Activated CD4-positive, alpha-beta T cell treated with anti-CD3 and anti-CD28 coated beads, Interleukin-2, amount 10 ng/mL, durations not matched to agents 7 days and 5 days (primary cell): ENCODE measurements around the gene YY1. TPM values are rescaled to one million over a fixed set of nuclear protein-coding genes. Genes with fewer than 3 reads are reported as not detected.

Experiments
- CTCF ChIA-PET: fragments of 350-600 bp; sonication (Branson Sonifier 250); formaldehyde crosslinking; loops from one replicate; lab custom pipeline; 2021; ENCODE audit warnings: antibody characterized with exemption; lab: Charles Lee
- POLR2A ChIA-PET: fragments of 350-600 bp; sonication (Branson Sonifier 250); formaldehyde crosslinking; loops from one replicate; lab custom pipeline; 2021; ENCODE audit warnings: antibody characterized with exemption; lab: Charles Lee
- DNase-seq: peaks from one replicate; pipeline ENCODE4 v3.0.0-alpha.2; 2020
- H3K27ac Mint-ChIP-seq: one replicate; pipeline ENCODE4 v1.8.0; 2021; ENCODE audit warnings: mild to moderate bottlenecking, moderate library complexity, mixed read lengths
- H3K27me3 Mint-ChIP-seq: one replicate; pipeline ENCODE4 v1.8.0; 2021; ENCODE audit warnings: mixed read lengths
- H3K36me3 Mint-ChIP-seq: one replicate; pipeline ENCODE4 v1.8.0; 2021; ENCODE audit warnings: low read depth, mixed read lengths
- H3K4me1 Mint-ChIP-seq: one replicate; pipeline ENCODE4 v1.8.0; 2021; ENCODE audit warnings: mixed read lengths
- H3K4me3 Mint-ChIP-seq: one replicate; pipeline ENCODE4 v1.8.0; 2021; ENCODE audit warnings: mild to moderate bottlenecking, moderate library complexity, mixed read lengths
- H3K9me3 Mint-ChIP-seq: one replicate; pipeline ENCODE4 v1.8.0; 2021; ENCODE audit warnings: mixed read lengths
- total RNA-seq, 2 experiments: library from RNA; stranded (reverse); gene quantifications; one replicate each; pipeline ENCODE4 v1.2.3, GENCODE V29; 2021

The YY1 gene
- total RNA-seq, 2 experiments from 2014 or later: 95.0 to 107 TPM

GRCh38 chr14:100297320-100298300 lies 58.7 kb downstream of the YY1 start:
- Mint-ChIP-seq H3K4me1 (no peaks in the 10 kb centered on the region), H3K27ac (no peak overlapping the region)
- DNase-seq: no peak

GRCh38 chr14:100298551-100299237 lies 59.8 kb downstream of the YY1 start:
- DNase-seq: no peak
- ChIA-PET POLR2A (no interaction called here), CTCF (interaction anchor here (10.5 kb wide), 1 partner anchor 14 kb away, joined by 64 read pairs; no protein-coding TSS in a partner anchor)
- no peaks in the 10 kb centered on the region for H3K4me1 Mint-ChIP-seq
- no peaks in the 10 kb centered on the region for H3K27me3 Mint-ChIP-seq
- no peak overlapping the region for H3K4me3 Mint-ChIP-seq
- H3K27ac Mint-ChIP-seq: no peak overlapping the region
- no peaks in the 10 kb centered on the region for H3K9me3 Mint-ChIP-seq
- H3K36me3 Mint-ChIP-seq: no peaks in the 10 kb centered on the region

More at GRCh38 chr14:100297320-100298300, 58.7 kb downstream of the YY1 start:
- POLR2A ChIA-PET: no interaction called here
- Mint-ChIP-seq H3K36me3 (no peaks in the 10 kb centered on the region), H3K9me3 (no peaks in the 10 kb centered on the region), H3K4me3 (no peak overlapping the region), H3K27me3 (no peaks in the 10 kb centered on the region)
- CTCF ChIA-PET: interaction anchor here (1.5 to 10.5 kb wide), 2 partner anchors 12 to 13 kb away, joined by 3 to 64 read pairs; no protein-coding TSS in a partner anchor

DNA sequence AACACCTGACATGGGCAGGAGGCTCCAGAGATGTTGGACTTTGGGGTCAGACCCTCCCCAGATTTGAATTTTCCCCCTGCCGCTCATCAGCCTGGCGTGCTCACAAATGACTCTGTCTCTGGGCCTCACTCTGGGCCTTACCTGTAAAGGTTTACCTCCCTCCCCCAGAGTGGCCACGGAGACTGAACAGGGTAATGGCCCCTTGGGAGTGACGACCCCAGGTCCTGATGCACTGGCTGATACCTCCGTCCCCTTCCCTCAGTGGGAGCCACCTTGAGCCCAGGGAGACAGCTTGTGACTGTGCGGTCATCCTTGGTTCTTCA lies 60.3 kb downstream of the YY1 start:
- ChIA-PET CTCF (interaction anchor here (10.5 kb wide), 1 partner anchor 15 kb away, joined by 64 read pairs; no protein-coding TSS in a partner anchor), POLR2A (no interaction called here)
- H3K4me3 Mint-ChIP-seq: no peak overlapping the region
- no peaks in the 10 kb centered on the region for H3K9me3 Mint-ChIP-seq
- no peak for DNase-seq
- H3K27ac Mint-ChIP-seq: no peak overlapping the region
- no peaks in the 10 kb centered on the region for H3K4me1 Mint-ChIP-seq
- no peaks in the 10 kb centered on the region for H3K27me3 Mint-ChIP-seq
- H3K36me3 Mint-ChIP-seq: no peaks in the 10 kb centered on the region

DNA sequence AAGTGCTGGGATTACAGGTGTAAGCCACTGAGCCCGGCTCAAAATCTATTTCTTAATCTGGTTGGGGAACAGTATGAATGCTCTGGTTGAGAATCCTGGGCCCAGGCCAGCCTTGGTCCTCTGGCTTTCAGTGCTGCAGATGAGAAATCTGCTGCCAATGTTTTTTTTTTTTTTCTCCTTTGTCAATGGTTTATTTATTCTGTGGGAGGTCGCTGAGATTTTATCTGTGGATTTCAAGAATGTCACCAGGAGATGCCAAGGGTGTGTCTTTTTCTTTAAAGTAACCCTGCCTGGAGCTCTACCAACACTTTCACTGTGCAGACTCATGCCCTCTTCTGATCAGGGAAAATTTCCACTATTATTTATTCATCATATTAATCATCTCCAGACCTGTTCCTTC lies 63.7 kb downstream of the YY1 start:
- no peak for DNase-seq
- Mint-ChIP-seq H3K4me1 (peaks cover 14% of the 10 kb centered on the region), H3K4me3 (no peak overlapping the region), H3K27me3 (peaks cover 17% of the 10 kb centered on the region), H3K9me3 (no peaks in the 10 kb centered on the region), H3K27ac (no peak overlapping the region), H3K36me3 (peaks cover 4% of the 10 kb centered on the region)
- ChIA-PET POLR2A (no interaction called here), CTCF (interaction anchor here (0.6 to 10.5 kb wide), 5 partner anchors 8 to 18 kb away, joined by 3 to 64 read pairs (median 4); no protein-coding TSS in a partner anchor)

GRCh38 chr14:100303179-100303578 lies 64.2 kb downstream of the YY1 start:
- peaks cover 16% of the 10 kb centered on the region for H3K4me1 Mint-ChIP-seq
- CTCF ChIA-PET: interaction anchor here (0.6 to 10.5 kb wide), 7 partner anchors 8 to 74 kb away, joined by 3 to 64 read pairs (median 3); no protein-coding TSS in a partner anchor
- H3K9me3 Mint-ChIP-seq: no peaks in the 10 kb centered on the region
- DNase-seq: no peak
- POLR2A ChIA-PET: no interaction called here
- no peak overlapping the region for H3K27ac Mint-ChIP-seq
- H3K4me3 Mint-ChIP-seq: no peak overlapping the region
- H3K27me3 Mint-ChIP-seq: peaks cover 23% of the 10 kb centered on the region
- peaks cover 4% of the 10 kb centered on the region for H3K36me3 Mint-ChIP-seq

GRCh38 chr14:100303925-100304324 lies 65.0 kb downstream of the YY1 start:
- POLR2A ChIA-PET: no interaction called here
- CTCF ChIA-PET: interaction anchor here (0.7 to 1.3 kb wide), 4 partner anchors 9 to 73 kb away, joined by 3 to 4 read pairs (median 4); no protein-coding TSS in a partner anchor
- no peak for DNase-seq
- Mint-ChIP-seq H3K4me3 (no peak overlapping the region), H3K9me3 (no peaks in the 10 kb centered on the region), H3K4me1 (peaks cover 16% of the 10 kb centered on the region), H3K27ac (no peak overlapping the region), H3K27me3 (peaks cover 30% of the 10 kb centered on the region), H3K36me3 (peaks cover 4% of the 10 kb centered on the region)

- H3K27ac Mint-ChIP-seq: no peak overlapping the region
- H3K4me3 Mint-ChIP-seq: peak overlapping the region; percentile 70
- peaks cover 4% of the 10 kb centered on the region for H3K36me3 Mint-ChIP-seq
- CTCF ChIA-PET: interaction anchor here (1.0 to 1.3 kb wide), 4 partner anchors 9 to 70 kb away, joined by 3 to 4 read pairs (median 3); a partner anchor contains a TSS
- H3K27me3 Mint-ChIP-seq: peaks cover 33% of the 10 kb centered on the region
- POLR2A ChIA-PET: no interaction called here
- peaks cover 16% of the 10 kb centered on the region for H3K4me1 Mint-ChIP-seq
- no peak for DNase-seq
- H3K9me3 Mint-ChIP-seq: no peaks in the 10 kb centered on the region
These were observed 65.9 kb downstream of the YY1 start for GRCh38 chr14:100304825-100305323.

DNA sequence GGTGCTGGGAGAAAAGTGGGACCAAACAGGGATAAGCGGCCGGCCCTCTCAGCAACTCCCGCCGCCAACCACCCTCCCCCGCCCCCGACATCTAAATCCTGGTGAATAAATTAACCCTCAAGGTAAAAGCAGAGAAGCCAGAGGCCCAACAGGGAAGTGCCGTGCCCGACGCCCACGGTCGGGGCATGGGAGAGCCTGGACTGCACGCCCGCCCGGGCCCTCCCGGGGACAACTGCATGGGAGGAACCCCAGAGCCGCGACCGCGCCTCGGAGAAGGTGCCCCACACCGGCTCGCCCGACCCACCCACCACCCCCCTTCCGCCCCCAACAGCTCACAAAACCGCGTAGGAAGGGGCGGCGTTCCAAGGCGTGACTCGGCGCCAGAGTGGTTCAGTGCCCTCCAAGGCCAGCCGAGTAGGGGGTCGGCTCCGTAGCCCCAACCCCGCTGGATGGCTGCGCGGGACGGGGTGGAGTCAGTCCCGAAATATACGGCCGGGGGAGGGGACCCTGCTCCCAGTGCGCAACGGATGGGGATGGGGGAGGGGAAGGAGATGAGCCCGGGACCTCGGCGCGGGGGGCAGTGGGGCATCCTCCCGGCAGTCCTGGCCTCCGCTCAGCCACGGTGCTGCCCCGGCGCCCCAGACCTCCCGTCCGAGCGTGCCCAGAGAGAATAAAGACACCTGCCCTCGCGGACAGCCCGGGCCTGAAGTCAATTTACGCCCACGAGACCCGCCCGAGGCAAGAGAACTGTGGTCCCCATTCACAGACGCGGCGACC lies 66.6 kb downstream of the YY1 start:
- DNase-seq: peak; percentile 24
- ChIA-PET CTCF (interaction anchor here (1.0 to 1.3 kb wide), 4 partner anchors 10 to 70 kb away, joined by 3 to 4 read pairs (median 3); a partner anchor contains a TSS), POLR2A (no interaction called here)
- Mint-ChIP-seq H3K4me3 (peak overlapping the region; percentile 70), H3K27ac (no peak overlapping the region), H3K27me3 (peaks cover 33% of the 10 kb centered on the region), H3K9me3 (no peaks in the 10 kb centered on the region), H3K4me1 (peaks cover 16% of the 10 kb centered on the region), H3K36me3 (peaks cover 4% of the 10 kb centered on the region)

DNA sequence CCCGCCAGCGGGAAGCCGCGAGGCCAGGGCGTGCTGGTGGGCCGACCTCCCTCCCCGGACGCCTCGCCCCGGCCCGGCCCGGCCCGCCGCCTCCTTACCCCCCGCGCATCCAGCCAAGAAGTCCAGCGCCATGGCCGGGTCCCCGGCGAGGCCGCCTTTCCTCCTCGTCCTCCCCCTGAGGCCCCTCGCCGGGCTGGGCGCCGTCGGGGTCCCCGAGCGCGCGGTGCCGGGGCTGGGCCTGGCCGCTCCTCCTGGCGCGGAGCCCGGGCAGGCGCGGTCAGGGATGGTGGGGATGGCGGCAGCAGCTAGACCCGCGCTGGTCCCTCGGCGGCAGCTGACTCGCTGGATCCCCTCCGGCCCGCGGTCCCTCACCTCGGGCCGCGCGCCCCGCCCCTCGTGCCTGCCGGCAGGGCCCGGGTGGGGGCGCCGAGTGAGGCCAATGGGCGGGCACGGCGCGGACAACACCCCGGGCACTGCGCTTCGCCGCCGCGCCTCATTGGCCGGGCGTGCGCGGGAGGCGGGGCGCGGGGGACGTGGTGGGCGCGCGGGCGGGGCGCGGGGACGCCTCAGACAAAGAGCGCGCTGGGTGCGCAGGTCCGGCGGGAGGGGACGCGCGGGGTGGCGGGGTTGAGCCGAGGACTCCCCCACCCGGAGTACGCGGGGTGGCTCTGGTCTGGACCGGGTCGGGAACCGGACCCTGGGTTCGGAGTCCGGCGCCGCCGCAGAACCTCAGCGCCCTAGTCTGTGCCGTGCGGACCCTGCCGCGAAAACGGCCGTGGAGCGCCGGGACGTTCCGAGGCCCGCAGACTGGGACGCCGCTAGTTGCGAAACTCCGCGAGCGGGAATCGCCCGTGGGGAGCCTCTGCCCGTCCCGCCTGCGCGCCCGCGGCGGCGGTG lies 67.4 kb downstream of the YY1 start, which contains the start of gene SLC25A29:
SLC25A29 (minus strand) TSS at position 344 of the 897 bp plus-strand sequence; CDS start at position 132, 212 bp downstream.
- DNase-seq: peak; percentile 58
- Mint-ChIP-seq H3K36me3 (peaks cover 4% of the 10 kb centered on the region), H3K4me1 (peaks cover 16% of the 10 kb centered on the region), H3K27ac (no peak within 1 kb of the TSS), H3K4me3 (peak within 1 kb of the TSS; percentile 70), H3K27me3 (peaks cover 33% of the 10 kb centered on the region), H3K9me3 (no peaks in the 10 kb centered on the region)
- ChIA-PET CTCF (interaction anchor here (1.1 to 1.2 kb wide), 2 partner anchors 10 to 41 kb away, joined by 3 to 4 read pairs; no protein-coding TSS in a partner anchor), POLR2A (no interaction called here)

GRCh38 chr14:100306998-100307765 lies 68.2 kb downstream of the YY1 start:
- ChIA-PET POLR2A (no interaction called here), CTCF (interaction anchor here (1.1 kb wide), 1 partner anchor 9 kb away, joined by 4 read pairs; no protein-coding TSS in a partner anchor)
- DNase-seq: no peak
- no peaks in the 10 kb centered on the region for H3K9me3 Mint-ChIP-seq
- peaks cover 4% of the 10 kb centered on the region for H3K36me3 Mint-ChIP-seq
- H3K27ac Mint-ChIP-seq: no peak overlapping the region
- peaks cover 16% of the 10 kb centered on the region for H3K4me1 Mint-ChIP-seq
- H3K4me3 Mint-ChIP-seq: peak overlapping the region; percentile 65
- peaks cover 41% of the 10 kb centered on the region for H3K27me3 Mint-ChIP-seq
